Esophagus squamous epithelium (tissue), 4 donors: ENCODE measurements around the gene FANK1.
"Not testable (repeated sequence)": the region's sequence is repeated elsewhere in the genome, so short reads cannot be mapped to it uniquely, and the experiment has no call there.

Source experiments
- POLR2A ChIP-seq, 4 donors: fragments of 450-650 bp; IDR thresholded peaks; one replicate each; pipeline ENCODE4 v1.6.1; 2017; ENCODE audit warnings: antibody characterized with exemption in 4 of 4, mild to moderate bottlenecking in 4 of 4, moderate library complexity in 3 of 4
- TF ChIP-seq, protein P1 (sequence below), 6 experiments: fragments of 450-650 bp in 4 of 6; fragments of 200-600 bp in 2 of 6; sonication (generic) in 2 of 6; IDR thresholded peaks; one replicate each; pipeline ENCODE4 v1.5.1; 2016 to 2019; ENCODE audit warnings: antibody characterized with exemption in 6 of 6, mild to moderate bottlenecking in 4 of 6, moderate library complexity in 4 of 6

DNA sequence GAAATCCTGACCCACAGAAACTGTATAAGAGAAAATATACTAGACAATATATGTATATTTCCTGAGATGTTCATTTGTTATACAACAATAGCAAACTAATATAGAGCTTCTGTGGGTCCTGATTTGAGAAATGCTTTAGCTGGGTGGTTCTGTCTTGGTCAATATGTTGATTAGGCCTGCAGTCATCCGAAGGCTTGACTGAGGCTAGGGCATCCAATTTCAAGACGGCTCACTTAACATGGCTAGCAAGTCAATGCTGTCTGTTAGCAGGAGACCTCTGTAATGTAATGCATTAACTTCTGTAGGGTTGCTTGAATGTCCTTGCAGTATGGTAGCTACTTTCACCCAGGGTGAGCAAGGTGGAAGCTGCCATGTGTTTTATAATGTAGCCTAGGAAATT lies 12.4 kb downstream of the FANK1 start:
- TF ChIP-seq, protein P1, sequence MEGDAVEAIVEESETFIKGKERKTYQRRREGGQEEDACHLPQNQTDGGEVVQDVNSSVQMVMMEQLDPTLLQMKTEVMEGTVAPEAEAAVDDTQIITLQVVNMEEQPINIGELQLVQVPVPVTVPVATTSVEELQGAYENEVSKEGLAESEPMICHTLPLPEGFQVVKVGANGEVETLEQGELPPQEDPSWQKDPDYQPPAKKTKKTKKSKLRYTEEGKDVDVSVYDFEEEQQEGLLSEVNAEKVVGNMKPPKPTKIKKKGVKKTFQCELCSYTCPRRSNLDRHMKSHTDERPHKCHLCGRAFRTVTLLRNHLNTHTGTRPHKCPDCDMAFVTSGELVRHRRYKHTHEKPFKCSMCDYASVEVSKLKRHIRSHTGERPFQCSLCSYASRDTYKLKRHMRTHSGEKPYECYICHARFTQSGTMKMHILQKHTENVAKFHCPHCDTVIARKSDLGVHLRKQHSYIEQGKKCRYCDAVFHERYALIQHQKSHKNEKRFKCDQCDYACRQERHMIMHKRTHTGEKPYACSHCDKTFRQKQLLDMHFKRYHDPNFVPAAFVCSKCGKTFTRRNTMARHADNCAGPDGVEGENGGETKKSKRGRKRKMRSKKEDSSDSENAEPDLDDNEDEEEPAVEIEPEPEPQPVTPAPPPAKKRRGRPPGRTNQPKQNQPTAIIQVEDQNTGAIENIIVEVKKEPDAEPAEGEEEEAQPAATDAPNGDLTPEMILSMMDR (IDR thresholded peaks at IDR 0.05), result not testable (repeated sequence)
- TF ChIP-seq POLR2A (IDR thresholded peaks at IDR 0.05), result not testable (repeated sequence)
